Esophagus squamous epithelium (tissue), 4 donors: ENCODE results near the gene ARHGEF28.

Source experiments
- POLR2A ChIP-seq, 4 donors: fragments of 450-650 bp; IDR thresholded peaks; one replicate each; pipeline ENCODE4 v1.6.1; 2017; ENCODE audit warnings: antibody characterized with exemption in 4 of 4, mild to moderate bottlenecking in 4 of 4, moderate library complexity in 3 of 4
- TF ChIP-seq, protein P1 (sequence below), 6 experiments: fragments of 450-650 bp in 4 of 6; fragments of 200-600 bp in 2 of 6; sonication (generic) in 2 of 6; IDR thresholded peaks; one replicate each; pipeline ENCODE4 v1.5.1; 2016 to 2019; ENCODE audit warnings: antibody characterized with exemption in 6 of 6, mild to moderate bottlenecking in 4 of 6, moderate library complexity in 4 of 6

DNA sequence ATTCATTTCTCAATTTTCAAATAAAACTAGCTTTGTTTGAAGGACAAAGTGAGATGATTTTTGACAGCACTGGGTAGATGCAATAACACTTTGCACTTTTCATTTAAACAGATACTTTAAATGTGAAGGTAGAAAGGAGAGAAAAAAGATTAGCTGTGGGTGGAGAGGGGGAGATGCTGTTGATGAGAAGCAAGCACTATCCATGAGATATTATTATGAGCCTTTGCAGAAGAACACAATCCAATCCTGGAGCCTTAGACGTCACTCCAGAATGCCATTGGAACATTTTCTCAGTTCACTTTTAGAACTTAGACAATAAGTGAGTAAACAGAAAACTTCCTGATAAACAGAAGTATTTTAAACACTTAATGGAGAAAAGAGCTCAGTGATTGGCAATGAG is 351.1 kb downstream of the ARHGEF28 start:
- TF ChIP-seq, protein P1, sequence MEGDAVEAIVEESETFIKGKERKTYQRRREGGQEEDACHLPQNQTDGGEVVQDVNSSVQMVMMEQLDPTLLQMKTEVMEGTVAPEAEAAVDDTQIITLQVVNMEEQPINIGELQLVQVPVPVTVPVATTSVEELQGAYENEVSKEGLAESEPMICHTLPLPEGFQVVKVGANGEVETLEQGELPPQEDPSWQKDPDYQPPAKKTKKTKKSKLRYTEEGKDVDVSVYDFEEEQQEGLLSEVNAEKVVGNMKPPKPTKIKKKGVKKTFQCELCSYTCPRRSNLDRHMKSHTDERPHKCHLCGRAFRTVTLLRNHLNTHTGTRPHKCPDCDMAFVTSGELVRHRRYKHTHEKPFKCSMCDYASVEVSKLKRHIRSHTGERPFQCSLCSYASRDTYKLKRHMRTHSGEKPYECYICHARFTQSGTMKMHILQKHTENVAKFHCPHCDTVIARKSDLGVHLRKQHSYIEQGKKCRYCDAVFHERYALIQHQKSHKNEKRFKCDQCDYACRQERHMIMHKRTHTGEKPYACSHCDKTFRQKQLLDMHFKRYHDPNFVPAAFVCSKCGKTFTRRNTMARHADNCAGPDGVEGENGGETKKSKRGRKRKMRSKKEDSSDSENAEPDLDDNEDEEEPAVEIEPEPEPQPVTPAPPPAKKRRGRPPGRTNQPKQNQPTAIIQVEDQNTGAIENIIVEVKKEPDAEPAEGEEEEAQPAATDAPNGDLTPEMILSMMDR (IDR thresholded peaks at IDR 0.05): no peak
- no peak for TF ChIP-seq POLR2A (IDR thresholded peaks at IDR 0.05)
